ENCODE data around the gene SS18. TPM values are rescaled to one million over a fixed set of nuclear protein-coding genes. Genes with fewer than 3 reads are reported as not detected.

SS18 gene
- total RNA-seq, 2 donors from 2014 or later, result 47.7 to 54.9 TPM

DNA sequence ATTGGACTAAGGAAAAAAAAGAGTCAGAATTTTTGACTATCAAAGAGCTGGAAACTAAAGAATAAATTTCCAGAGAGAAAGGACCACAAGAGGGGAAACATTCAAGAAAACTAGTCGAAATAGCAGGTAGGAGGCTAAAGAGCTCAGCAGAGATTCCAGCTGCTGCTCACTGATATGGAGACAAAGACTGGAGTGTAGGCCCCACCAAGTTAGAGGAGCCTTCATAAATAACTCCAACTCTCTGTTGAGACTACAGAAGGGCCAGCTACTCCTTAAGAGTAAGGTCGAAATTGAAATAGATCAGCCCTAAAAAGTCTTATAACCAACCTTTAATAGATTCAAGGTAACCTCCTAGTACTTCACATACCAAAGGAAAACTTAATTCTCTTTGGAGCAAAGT, 31.1 kb downstream of the SS18 start:
- Histone ChIP-seq H3K4me3 (no peak overlapping the region), H3K4me1 (no peaks in the 10 kb centered on the region), H3K27ac (no peak overlapping the region), H3K9me3 (no peaks in the 10 kb centered on the region), H3K36me3 (peaks cover 29% of the 10 kb centered on the region), H3K27me3 (no peaks in the 10 kb centered on the region)
- no peak for DNase-seq (ENCODE audit: low spot score)
- TF ChIP-seq, protein P1, sequence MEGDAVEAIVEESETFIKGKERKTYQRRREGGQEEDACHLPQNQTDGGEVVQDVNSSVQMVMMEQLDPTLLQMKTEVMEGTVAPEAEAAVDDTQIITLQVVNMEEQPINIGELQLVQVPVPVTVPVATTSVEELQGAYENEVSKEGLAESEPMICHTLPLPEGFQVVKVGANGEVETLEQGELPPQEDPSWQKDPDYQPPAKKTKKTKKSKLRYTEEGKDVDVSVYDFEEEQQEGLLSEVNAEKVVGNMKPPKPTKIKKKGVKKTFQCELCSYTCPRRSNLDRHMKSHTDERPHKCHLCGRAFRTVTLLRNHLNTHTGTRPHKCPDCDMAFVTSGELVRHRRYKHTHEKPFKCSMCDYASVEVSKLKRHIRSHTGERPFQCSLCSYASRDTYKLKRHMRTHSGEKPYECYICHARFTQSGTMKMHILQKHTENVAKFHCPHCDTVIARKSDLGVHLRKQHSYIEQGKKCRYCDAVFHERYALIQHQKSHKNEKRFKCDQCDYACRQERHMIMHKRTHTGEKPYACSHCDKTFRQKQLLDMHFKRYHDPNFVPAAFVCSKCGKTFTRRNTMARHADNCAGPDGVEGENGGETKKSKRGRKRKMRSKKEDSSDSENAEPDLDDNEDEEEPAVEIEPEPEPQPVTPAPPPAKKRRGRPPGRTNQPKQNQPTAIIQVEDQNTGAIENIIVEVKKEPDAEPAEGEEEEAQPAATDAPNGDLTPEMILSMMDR (IDR thresholded peaks at IDR 0.05), result no peak

DNA sequence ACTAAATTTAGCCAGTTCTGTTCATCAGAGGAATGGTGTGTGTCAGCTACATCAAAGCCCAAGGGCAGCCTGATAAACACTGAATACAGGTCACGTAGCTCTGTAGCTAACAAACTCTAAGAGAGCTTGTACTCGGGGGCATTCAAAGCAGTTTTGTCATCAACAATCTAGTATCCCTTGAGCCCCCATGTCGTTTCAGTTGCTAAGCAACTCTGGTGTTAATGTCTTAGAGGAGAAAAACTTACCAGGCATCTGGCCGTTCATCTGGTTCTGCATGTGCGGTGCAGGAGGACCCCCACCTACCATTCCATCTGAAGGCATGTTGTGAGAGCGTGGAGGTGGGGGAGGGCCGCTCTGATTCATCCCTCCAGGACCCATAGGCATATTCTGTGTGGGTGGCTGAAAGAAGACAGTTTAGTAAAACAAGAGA, 33.1 kb downstream of the SS18 start:
- no peaks in the 10 kb centered on the region for H3K9me3 ChIP-seq
- H3K4me1 ChIP-seq, result no peaks in the 10 kb centered on the region
- no peak overlapping the region for H3K4me3 ChIP-seq
- H3K36me3 ChIP-seq, result peaks cover 41% of the 10 kb centered on the region
- DNase-seq (ENCODE audit: low spot score), result no peak
- TF ChIP-seq, protein P1 (IDR thresholded peaks at IDR 0.05), result no peak
- H3K27ac ChIP-seq, result peak overlapping the region in 1 of 2 donors; percentile 33
- no peaks in the 10 kb centered on the region for H3K27me3 ChIP-seq

DNA sequence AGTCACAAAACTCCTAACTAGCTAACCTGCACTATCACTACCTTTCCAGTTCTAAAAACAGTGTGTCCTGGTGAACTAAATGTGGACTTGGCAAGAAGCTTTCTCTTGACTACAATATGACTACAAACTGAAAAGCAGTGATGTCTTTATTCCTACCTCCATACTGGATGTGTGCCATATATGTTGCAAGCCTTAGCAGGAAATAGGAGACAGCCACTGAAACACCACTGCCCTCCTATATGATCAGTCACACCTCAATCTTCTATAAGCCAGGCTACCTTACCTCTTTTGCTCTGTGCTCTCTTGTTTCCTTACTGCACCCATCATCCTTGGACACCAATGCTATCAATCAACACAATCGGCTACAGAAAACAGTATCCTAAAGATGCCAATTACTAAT, 34.1 kb downstream of the SS18 start:
- no peak for DNase-seq (ENCODE audit: low spot score)
- Histone ChIP-seq H3K4me3 (no peak overlapping the region), H3K9me3 (no peaks in the 10 kb centered on the region), H3K27ac (no peak overlapping the region), H3K4me1 (no peaks in the 10 kb centered on the region), H3K27me3 (no peaks in the 10 kb centered on the region), H3K36me3 (peaks cover 43% of the 10 kb centered on the region)
- TF ChIP-seq, protein P1 (IDR thresholded peaks at IDR 0.05), result no peak

GRCh38 chr18:26052505-26052904, 37.9 kb downstream of the SS18 start:
- Histone ChIP-seq H3K4me1 (no peaks in the 10 kb centered on the region), H3K27me3 (no peaks in the 10 kb centered on the region), H3K36me3 (peaks cover 41% of the 10 kb centered on the region), H3K9me3 (no peaks in the 10 kb centered on the region), H3K4me3 (no peak overlapping the region), H3K27ac (no peak overlapping the region)
- no peak for DNase-seq (ENCODE audit: low spot score)
- TF ChIP-seq, protein P1 (IDR thresholded peaks at IDR 0.05), result no peak

GRCh38 chr18:26051843-26052242, 38.6 kb downstream of the SS18 start:
- Histone ChIP-seq H3K4me1 (no peaks in the 10 kb centered on the region), H3K27ac (no peak overlapping the region), H3K27me3 (no peaks in the 10 kb centered on the region), H3K4me3 (no peak overlapping the region), H3K36me3 (peaks cover 37% of the 10 kb centered on the region), H3K9me3 (no peaks in the 10 kb centered on the region)
- no peak for DNase-seq (ENCODE audit: low spot score)
- TF ChIP-seq, protein P1 (IDR thresholded peaks at IDR 0.05), result peak in 1 of 2 donors; percentile 17

DNA sequence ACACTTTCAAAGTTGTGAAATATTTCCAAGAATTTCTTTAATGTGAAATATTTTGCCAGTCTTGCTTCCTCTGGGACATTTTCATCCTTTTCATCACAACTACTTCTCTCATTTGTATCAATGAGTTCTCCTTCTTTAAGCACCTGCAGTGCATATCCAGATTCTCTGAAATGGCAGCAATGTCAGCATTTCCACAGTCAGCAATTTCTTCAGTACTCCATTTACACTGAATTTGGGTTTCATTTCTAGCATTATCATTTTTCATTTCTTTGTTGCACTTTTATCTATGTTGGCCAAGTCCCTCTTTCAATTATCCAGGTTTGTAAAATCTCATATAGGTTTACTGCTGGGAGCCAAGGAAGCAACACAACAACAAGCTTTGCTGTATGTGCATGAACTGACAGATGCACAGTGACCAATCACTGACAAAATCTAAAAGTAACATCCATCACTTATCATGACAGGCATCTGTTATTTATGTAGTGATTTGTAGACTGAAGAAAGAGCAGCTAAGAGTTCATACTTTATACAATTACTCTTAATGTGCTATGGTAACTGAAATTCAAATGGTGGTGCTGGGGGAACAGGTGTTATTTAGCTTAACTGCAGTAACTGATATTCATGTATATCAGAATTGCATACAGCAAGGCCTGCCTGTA, 43.9 kb downstream of the SS18 start:
- no peaks in the 10 kb centered on the region for H3K36me3 ChIP-seq
- H3K9me3 ChIP-seq, result no peaks in the 10 kb centered on the region
- TF ChIP-seq, protein P1 (IDR thresholded peaks at IDR 0.05), result no peak
- no peaks in the 10 kb centered on the region for H3K4me1 ChIP-seq
- no peaks in the 10 kb centered on the region for H3K27me3 ChIP-seq
- H3K4me3 ChIP-seq, result no peak overlapping the region
- DNase-seq (ENCODE audit: low spot score), result no peak
- no peak overlapping the region for H3K27ac ChIP-seq
